Neural crest cell (in vitro differentiated cells): ENCODE data around the gene ABCB10. TPM values are rescaled to one million over a fixed set of nuclear protein-coding genes. Genes with fewer than 3 reads are reported as not detected.

Experiments
- DNase-seq: peaks from one replicate; pipeline ENCODE4 v3.0.0; 2021; ENCODE audit warnings: low read depth, mixed read lengths, low spot score
- H3K27ac Mint-ChIP-seq: one replicate; pipeline ENCODE4 v1.8.0; 2021; ENCODE audit warnings: mild to moderate bottlenecking, mixed read lengths; ENCODE audit not compliant: unreplicated experiment
- H3K27me3 Mint-ChIP-seq: 2 replicates; pipeline ENCODE4 v1.8.0; 2021; ENCODE audit warnings: low read depth, mild to moderate bottlenecking, mixed read lengths
- H3K36me3 Mint-ChIP-seq: 2 replicates; pipeline ENCODE4 v1.8.0; 2021; ENCODE audit warnings: low read depth, mild to moderate bottlenecking, mixed read lengths
- H3K4me1 Mint-ChIP-seq: 2 replicates; pipeline ENCODE4 v1.8.0; 2021; ENCODE audit warnings: mixed read lengths
- H3K4me3 Mint-ChIP-seq: one replicate; pipeline ENCODE4 v1.8.0; 2021; ENCODE audit warnings: mild to moderate bottlenecking, mixed read lengths
- H3K9me3 Mint-ChIP-seq: 2 replicates; pipeline ENCODE4 v1.8.0; 2021; ENCODE audit warnings: mixed read lengths
- total RNA-seq: library from RNA; stranded (reverse); gene quantifications from 2 replicates; pipeline ENCODE4 v1.2.1, GENCODE V29; 2021
- TF ChIP-seq, protein P1 (sequence below): fragments of 200-600 bp; sonication (generic); conservative IDR thresholded peaks from 2 replicates; pipeline ENCODE4 v1.5.0; 2021; ENCODE audit warnings: antibody characterized with exemption, mild to moderate bottlenecking

ABCB10 gene
- total RNA-seq, 1 donor from 2014 or later: 24.0 TPM

DNA sequence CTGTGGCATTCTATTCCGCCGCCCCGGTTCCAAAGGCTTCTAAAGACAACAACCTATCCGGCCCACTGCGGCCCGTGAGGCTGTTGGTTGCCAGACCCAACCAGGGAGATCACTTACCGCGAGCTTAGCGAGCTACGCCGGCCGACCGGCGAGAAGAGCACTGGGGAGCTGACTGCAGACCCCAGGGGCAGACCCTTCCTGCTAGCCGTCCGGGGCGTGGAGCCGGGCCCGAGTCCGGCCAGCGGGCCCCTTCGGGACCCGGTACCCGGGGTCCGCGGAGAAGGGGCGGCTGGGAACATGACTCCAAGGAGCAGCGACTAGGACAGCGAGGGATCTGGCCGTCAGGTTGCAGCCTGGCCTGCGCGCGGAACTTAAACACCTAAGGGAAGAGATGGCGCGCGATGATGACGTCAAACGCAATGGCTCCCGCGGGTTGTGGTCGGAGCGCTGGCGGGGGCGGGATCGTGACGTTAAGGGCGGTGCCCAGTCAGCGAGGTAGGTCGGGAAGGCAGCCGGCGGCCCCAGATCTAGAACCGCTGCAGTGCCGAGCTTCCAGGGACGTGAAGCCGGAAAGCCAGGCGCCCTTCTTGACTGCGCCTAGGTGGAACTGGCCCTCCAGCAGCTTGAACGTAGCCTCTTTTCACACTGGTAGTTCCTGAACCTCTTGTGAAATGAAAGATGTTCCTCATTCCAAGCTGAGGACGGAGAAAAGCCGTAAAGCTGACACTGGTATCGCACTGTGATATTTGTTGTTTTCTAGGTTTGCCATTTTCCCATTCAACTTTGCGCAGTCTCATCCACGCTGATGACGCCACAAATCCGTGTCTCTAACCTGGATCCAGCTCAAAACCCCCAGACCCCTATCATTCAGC, 50.3 kb downstream of the ABCB10 start, which contains the start of gene NUP133:
TSS of gene NUP133 (minus strand) at position 391 of the 872 bp plus-strand sequence. CDS start at position 299, 92 bp downstream.
- peak within 1 kb of the TSS; percentile 94 for H3K27ac Mint-ChIP-seq
- H3K27me3 Mint-ChIP-seq: no peaks in the 10 kb centered on the region
- peak within 1 kb of the TSS; percentile 94 for H3K4me3 Mint-ChIP-seq
- H3K4me1 Mint-ChIP-seq: peaks cover 23% of the 10 kb centered on the region
- peak; percentile 98 for DNase-seq
- H3K36me3 Mint-ChIP-seq: no peaks in the 10 kb centered on the region
- H3K9me3 Mint-ChIP-seq: no peaks in the 10 kb centered on the region
- TF ChIP-seq, protein P1, sequence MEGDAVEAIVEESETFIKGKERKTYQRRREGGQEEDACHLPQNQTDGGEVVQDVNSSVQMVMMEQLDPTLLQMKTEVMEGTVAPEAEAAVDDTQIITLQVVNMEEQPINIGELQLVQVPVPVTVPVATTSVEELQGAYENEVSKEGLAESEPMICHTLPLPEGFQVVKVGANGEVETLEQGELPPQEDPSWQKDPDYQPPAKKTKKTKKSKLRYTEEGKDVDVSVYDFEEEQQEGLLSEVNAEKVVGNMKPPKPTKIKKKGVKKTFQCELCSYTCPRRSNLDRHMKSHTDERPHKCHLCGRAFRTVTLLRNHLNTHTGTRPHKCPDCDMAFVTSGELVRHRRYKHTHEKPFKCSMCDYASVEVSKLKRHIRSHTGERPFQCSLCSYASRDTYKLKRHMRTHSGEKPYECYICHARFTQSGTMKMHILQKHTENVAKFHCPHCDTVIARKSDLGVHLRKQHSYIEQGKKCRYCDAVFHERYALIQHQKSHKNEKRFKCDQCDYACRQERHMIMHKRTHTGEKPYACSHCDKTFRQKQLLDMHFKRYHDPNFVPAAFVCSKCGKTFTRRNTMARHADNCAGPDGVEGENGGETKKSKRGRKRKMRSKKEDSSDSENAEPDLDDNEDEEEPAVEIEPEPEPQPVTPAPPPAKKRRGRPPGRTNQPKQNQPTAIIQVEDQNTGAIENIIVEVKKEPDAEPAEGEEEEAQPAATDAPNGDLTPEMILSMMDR: no peak

DNA sequence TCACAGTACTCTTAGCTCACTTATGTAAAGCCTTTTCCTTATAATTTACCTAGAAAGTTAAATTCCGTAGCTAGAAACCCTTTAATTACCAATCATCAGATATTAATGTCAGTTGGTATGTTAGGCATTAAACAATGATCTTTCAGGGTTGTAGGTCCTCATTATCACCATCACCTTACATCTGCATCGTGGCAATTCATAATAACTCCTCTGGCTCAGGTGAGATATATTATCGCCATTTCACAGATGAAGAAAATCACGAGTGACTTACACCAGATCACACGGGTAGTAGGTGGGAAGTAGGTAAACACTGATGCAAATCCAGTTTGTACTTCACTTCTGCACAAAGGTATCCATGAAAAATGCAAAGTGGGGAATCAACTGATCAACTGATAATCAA, 51.0 kb downstream of the ABCB10 start:
- Mint-ChIP-seq H3K27ac (peak overlapping the region; percentile 7), H3K4me1 (peaks cover 23% of the 10 kb centered on the region), H3K4me3 (peak overlapping the region; percentile 94), H3K27me3 (no peaks in the 10 kb centered on the region), H3K9me3 (no peaks in the 10 kb centered on the region), H3K36me3 (no peaks in the 10 kb centered on the region)
- no peak for DNase-seq
- TF ChIP-seq, protein P1: no peak

DNA sequence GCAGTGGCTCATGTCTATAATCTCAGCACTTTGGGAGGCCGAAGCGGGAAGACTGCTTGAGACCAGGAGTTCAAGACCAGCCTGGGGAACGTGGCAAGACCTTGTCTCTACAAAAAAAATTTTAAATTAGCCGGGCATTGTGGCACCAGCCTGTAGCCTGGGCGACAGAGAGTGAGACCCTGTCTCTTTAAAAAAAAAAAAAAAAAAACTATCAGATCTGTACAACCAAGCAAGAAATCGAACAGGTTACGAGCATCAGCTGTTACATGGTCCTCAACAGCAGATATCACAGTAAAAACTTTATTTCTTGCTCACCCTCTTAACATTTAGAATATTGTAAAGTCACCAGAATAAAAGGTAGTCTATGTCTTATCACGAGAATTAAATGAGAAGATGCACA, 51.9 kb downstream of the ABCB10 start:
- Mint-ChIP-seq H3K27ac (no peak overlapping the region), H3K9me3 (no peaks in the 10 kb centered on the region), H3K4me3 (peak overlapping the region; percentile 94), H3K27me3 (no peaks in the 10 kb centered on the region), H3K36me3 (no peaks in the 10 kb centered on the region), H3K4me1 (peaks cover 23% of the 10 kb centered on the region)
- no peak for DNase-seq
- TF ChIP-seq, protein P1: no peak

DNA sequence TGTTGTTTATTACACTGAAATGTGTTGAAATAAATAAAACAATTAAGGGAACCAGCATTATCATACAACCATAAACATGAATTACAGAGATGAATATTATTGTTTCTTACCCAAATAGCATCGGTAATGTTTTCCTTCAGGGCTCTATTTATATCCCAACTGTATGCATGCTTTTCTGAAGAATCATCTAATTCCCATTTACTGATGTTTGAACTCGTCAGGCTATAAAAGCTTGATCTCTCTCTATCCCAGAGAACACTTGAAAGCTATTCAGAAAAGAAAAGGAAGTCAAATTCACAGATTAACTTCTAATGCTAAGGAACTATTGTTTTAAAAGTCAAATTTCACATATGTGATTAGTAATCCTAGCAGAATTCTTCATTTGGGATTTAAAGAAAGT, 62.7 kb downstream of the ABCB10 start:
- Mint-ChIP-seq H3K4me1 (no peaks in the 10 kb centered on the region), H3K9me3 (no peaks in the 10 kb centered on the region), H3K36me3 (peaks cover 15% of the 10 kb centered on the region), H3K27ac (no peak overlapping the region), H3K4me3 (no peak overlapping the region), H3K27me3 (no peaks in the 10 kb centered on the region)
- DNase-seq: no peak
- TF ChIP-seq, protein P1: no peak

DNA sequence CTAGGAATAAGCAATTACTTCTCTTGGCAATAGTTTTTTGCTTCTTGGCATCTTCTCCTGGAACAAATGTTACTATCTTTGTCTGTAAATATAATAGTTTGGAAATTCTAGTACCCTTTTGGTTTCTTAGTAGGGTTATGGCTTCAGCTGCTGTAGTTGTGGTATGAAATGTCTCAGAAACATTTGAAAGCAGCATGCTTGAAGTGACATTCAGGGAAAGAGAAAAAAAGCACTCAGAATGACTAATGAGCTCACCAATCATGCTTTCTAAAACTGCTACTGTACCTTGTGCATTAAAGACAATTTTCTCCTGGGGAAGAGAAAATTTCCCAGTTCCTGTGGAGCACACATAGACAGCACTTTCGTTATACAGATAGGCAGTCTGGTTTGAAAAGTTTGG, 71.3 kb downstream of the ABCB10 start:
- Mint-ChIP-seq H3K27ac (no peak overlapping the region), H3K4me3 (no peak overlapping the region), H3K9me3 (no peaks in the 10 kb centered on the region), H3K27me3 (no peaks in the 10 kb centered on the region), H3K36me3 (peaks cover 15% of the 10 kb centered on the region), H3K4me1 (no peaks in the 10 kb centered on the region)
- DNase-seq: no peak
- TF ChIP-seq, protein P1: no peak
